HepG2 (cell line): ENCODE results near the gene ARCN1. TPM values are rescaled to one million over a fixed set of nuclear protein-coding genes. Genes with fewer than 3 reads are reported as not detected.

Experiments
- ARID3A ChIP-seq: IDR thresholded peaks from 2 replicates; pipeline ENCODE4 v1.6.1; 2012; ENCODE audit warnings: low read depth, low read length, improper control_type of control experiment
- ATF2 ChIP-seq: sonication (generic); formaldehyde crosslinking; IDR thresholded peaks from 2 replicates; pipeline ENCODE4 v1.4.0; 2020; ENCODE audit warnings: missing genetic modification reagents
- NCOA5 ChIP-seq: sonication (generic); formaldehyde crosslinking; IDR thresholded peaks from 2 replicates; pipeline ENCODE4 v1.4.0; 2020; ENCODE audit warnings: missing genetic modification reagents
- NFE2 ChIP-seq: sonication (generic); formaldehyde crosslinking; IDR thresholded peaks from 2 replicates; pipeline ENCODE4 v1.4.0; 2020; ENCODE audit warnings: missing genetic modification reagents
- POGK ChIP-seq: sonication (generic); formaldehyde crosslinking; conservative IDR thresholded peaks from 2 replicates; pipeline ENCODE4 v1.8.0; 2022; ENCODE audit warnings: mild to moderate bottlenecking, moderate library complexity, missing genetic modification reagents
- SAP130 ChIP-seq: IDR thresholded peaks from 2 replicates; pipeline ENCODE4 v1.6.1; 2016; ENCODE audit warnings: low read depth
- SUZ12 ChIP-seq: fragments of 150-350 bp; IDR thresholded peaks from 2 replicates; pipeline ENCODE4 v1.6.1; 2014; ENCODE audit warnings: low read depth, low read length
- TRAFD1 ChIP-seq: sonication (generic); formaldehyde crosslinking; IDR thresholded peaks from 2 replicates; pipeline ENCODE4 v1.5.1; 2020; ENCODE audit warnings: missing genetic modification reagents, mild to moderate bottlenecking, borderline replicate concordance
- ZBTB14 ChIP-seq: sonication (generic); formaldehyde crosslinking; IDR thresholded peaks from 2 replicates; pipeline ENCODE4 v1.4.0; 2020; ENCODE audit warnings: missing genetic modification reagents
- ZNF557 ChIP-seq: sonication (generic); formaldehyde crosslinking; IDR thresholded peaks from 2 replicates; pipeline ENCODE4 v1.4.0; 2020; ENCODE audit warnings: missing genetic modification reagents
- ZNF598 ChIP-seq: sonication (generic); formaldehyde crosslinking; IDR thresholded peaks from 2 replicates; pipeline ENCODE4 v1.5.1; 2020; ENCODE audit warnings: mild to moderate bottlenecking, missing genetic modification reagents, borderline replicate concordance
- ZNF616 ChIP-seq: sonication (generic); formaldehyde crosslinking; IDR thresholded peaks from 2 replicates; pipeline ENCODE4 v1.5.0; 2020; ENCODE audit warnings: low read depth, mild to moderate bottlenecking, missing genetic modification reagents
- ZNF740 ChIP-seq: sonication (generic); formaldehyde crosslinking; IDR thresholded peaks from 2 replicates; pipeline ENCODE4 v1.4.0; 2020; ENCODE audit warnings: missing genetic modification reagents
- ZNF781 ChIP-seq: sonication (generic); formaldehyde crosslinking; IDR thresholded peaks from 2 replicates; pipeline ENCODE4 v1.5.1; 2020; ENCODE audit warnings: borderline replicate concordance, mild to moderate bottlenecking, missing genetic modification reagents; ENCODE audit errors: not compliant biosample characterization
- ZSCAN20 ChIP-seq: sonication (generic); formaldehyde crosslinking; IDR thresholded peaks from 2 replicates; pipeline ENCODE4 v1.4.0; 2020; ENCODE audit warnings: missing genetic modification reagents, mild to moderate bottlenecking, borderline replicate concordance
- polyA plus RNA-seq, 8 experiments: library from polyadenylated mRNA; depleted of rRNA in 3 of 8; stranded (reverse) in 7 of 8; unstranded in 1 of 8; fragments of >200 nt; fragmentation: Illumina TruSeq in 4 of 8; extraction: Trizol in 4 of 8; gene quantifications; 2 replicates each; pipeline versions ENCODE4 v1.2.1 to v1.2.3, GENCODE V29; 2011 to 2016; ENCODE audit warnings: low read depth in 4 of 8, missing spikeins in 1 of 8, mixed read lengths in 1 of 8; ENCODE audit not compliant: insufficient read depth in 1 of 8
- total RNA-seq, 5 experiments: library from RNA; depleted of rRNA; stranded (reverse); fragments of >200 nt; fragmentation: Illumina TruSeq; extraction: Trizol; gene quantifications; 2 replicates each; pipeline ENCODE4 v1.2.3, GENCODE V29; 2016; ENCODE audit warnings: low read depth in 1 of 5

Gene ARCN1
- total and polyA plus RNA-seq, 2 of the 13 experiments (the other 11 are each of a cell fraction or from before 2014, with no cell fraction given), result 148 to 200 TPM

- TF ChIP-seq ZNF740 (CRISPR knock-in tag), result peak; percentile 48; the same call in 1 of the 2 replicates
- no peak for TF ChIP-seq ZNF557 (CRISPR knock-in tag)
- TF ChIP-seq ARID3A, result no peak
- peak; percentile 5; the same call in 1 of the 2 replicates for TF ChIP-seq SAP130 (CRISPR knock-in tag)
- TF ChIP-seq ZBTB14 (CRISPR knock-in tag), result 0 out of 2 replicates have a peak, but pooled peaks have one; percentile 24
- TF ChIP-seq NFE2 (CRISPR knock-in tag), result no peak
- TF ChIP-seq POGK (CRISPR knock-in tag), result no peak
- TF ChIP-seq SUZ12, result no peak
- no peak for TF ChIP-seq NCOA5
- peak; percentile 49 for TF ChIP-seq ZNF781 (CRISPR knock-in tag)
- TF ChIP-seq ZNF616 (CRISPR knock-in tag), result no peak
- TF ChIP-seq ZNF598, result no peak
- TF ChIP-seq ZSCAN20, result peak; percentile 35; the same call in 1 of the 2 replicates
- no peak for TF ChIP-seq TRAFD1 (CRISPR knock-in tag)
- TF ChIP-seq ATF2, result no peak
Measured at GRCh38 chr11:118621071-118621783, 49.0 kb downstream of the ARCN1 start (continued).
